Subcutaneous abdominal adipose tissue (tissue), 5 donors: ENCODE data around the gene BLID.

Experiments
- H3K27ac ChIP-seq: one replicate; pipeline ENCODE4 v1.7.0; 2013; ENCODE audit warnings: low read depth, mild to moderate bottlenecking, inconsistent platforms, low read length, moderate library complexity
- H3K27me3 ChIP-seq, 5 donors: one replicate each; pipeline ENCODE4 v1.7.0; 2013; ENCODE audit warnings: low read length in 5 of 5, inconsistent platforms in 1 of 5; ENCODE audit not compliant: control insufficient read depth in 5 of 5, insufficient read depth in 4 of 5
- H3K36me3 ChIP-seq, 5 donors: one replicate each; pipeline ENCODE4 v1.7.0; 2013; ENCODE audit warnings: low read length in 5 of 5; ENCODE audit not compliant: control insufficient read depth in 5 of 5, insufficient read depth in 5 of 5
- H3K4me1 ChIP-seq, 5 donors: one replicate each; pipeline ENCODE4 v1.7.0; 2013; ENCODE audit warnings: low read length in 5 of 5, mild to moderate bottlenecking in 3 of 5, moderate library complexity in 1 of 5; ENCODE audit not compliant: control insufficient read depth in 5 of 5, insufficient read depth in 5 of 5
- H3K4me3 ChIP-seq, 5 donors: one replicate each; pipeline ENCODE4 v1.7.0; 2013; ENCODE audit warnings: low read length in 5 of 5, low read depth in 1 of 5
- H3K9ac ChIP-seq, 5 donors: one replicate each; pipeline ENCODE4 v1.7.0; 2013; ENCODE audit warnings: low read length in 5 of 5, mild to moderate bottlenecking in 4 of 5, moderate library complexity in 3 of 5
- H3K9me3 ChIP-seq, 5 donors: one replicate each; pipeline ENCODE4 v1.7.0; 2013; ENCODE audit warnings: low read length in 5 of 5; ENCODE audit not compliant: control insufficient read depth in 5 of 5
- donor health status: healthy.
- donor health status: healthy.
- donor health status: healthy.
- donor health status: healthy.
- donor health status: healthy.

BLID gene

DNA sequence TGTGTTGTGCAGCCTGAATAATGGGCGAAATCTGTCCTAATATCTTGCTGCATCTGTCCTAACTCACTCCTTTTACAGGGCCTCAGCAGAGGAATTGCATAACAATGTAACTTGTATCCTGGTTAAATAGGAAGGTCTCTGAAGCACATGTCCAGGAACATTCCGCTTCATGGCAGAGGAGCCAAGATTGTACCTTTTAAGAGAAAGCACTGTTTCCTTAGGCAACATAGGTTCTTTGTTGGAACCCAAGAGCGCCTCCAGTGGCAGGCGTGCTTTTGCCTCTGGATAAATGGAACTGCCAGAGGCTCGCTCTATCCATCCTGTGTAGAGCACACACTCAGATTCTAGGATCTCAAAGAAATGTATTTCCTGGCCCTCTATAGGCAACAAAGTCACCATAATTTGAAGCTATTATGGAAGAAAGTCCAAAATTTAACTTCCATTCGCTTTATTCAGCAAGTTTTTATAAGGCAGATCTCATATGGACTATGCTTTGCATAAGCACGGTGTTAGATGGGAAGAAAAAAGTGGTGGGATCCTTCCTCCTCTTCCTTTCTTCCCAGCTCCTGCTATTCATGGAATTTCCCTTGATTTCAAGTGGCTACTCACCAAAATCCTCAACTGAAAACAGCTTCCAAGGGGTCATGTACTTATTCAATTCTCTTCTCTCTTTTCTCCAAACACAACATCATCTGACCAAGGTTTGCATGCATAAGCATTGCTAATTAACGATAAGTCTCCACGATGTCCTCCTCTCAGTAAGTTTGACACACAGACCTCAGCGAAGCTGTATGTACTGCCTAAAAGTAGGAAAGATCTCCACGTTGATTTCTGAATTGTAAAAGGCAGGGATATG is at the start of gene BLID:
BLID (minus strand) TSS at position 692 of the 856 bp plus-strand sequence; CDS start at position 399, 293 bp downstream.
- Histone ChIP-seq H3K36me3 (no peaks in the 10 kb centered on the region), H3K9ac (no peak within 1 kb of the TSS), H3K27me3 (no peaks in the 10 kb centered on the region), H3K4me3 (no peak within 1 kb of the TSS), H3K4me1 (peaks cover 0 to 28% (median 18%) of the 10 kb centered on the region in 5 donors), H3K9me3 (no peaks in the 10 kb centered on the region), H3K27ac (peak within 1 kb of the TSS; percentile 61)

- H3K4me1 ChIP-seq: peaks cover 0 to 19% (median 9%) of the 10 kb centered on the region in 5 donors
- H3K36me3 ChIP-seq: no peaks in the 10 kb centered on the region
- H3K9me3 ChIP-seq: no peaks in the 10 kb centered on the region
- H3K27me3 ChIP-seq: no peaks in the 10 kb centered on the region
- H3K4me3 ChIP-seq: no peak overlapping the region
- H3K9ac ChIP-seq: no peak overlapping the region
- no peak overlapping the region for H3K27ac ChIP-seq
These were observed 47.2 kb upstream of the BLID start for GRCh38 chr11:122163053-122163819.

DNA sequence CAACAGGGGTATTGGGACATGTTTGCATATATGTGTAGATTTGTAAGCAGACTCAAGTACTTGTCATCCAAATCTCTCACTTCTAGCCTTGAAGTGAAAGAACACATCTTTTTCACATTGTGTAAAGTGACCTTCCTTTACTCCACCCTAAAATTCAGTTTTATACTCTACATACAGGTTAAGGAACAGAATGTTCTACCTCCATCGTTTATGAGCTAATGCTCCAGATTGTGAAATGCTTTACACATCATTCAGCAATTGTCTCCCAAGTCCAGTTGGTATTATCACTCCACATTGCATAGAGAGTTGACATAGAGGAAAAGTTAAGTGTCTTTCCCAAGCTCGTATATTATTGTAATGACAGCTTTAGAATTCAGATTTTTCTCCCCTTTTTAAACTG is 46.1 kb upstream of the BLID start:
- peaks cover 0 to 30% (median 20%) of the 10 kb centered on the region in 5 donors for H3K4me1 ChIP-seq
- H3K27me3 ChIP-seq: no peaks in the 10 kb centered on the region
- no peak overlapping the region for H3K9ac ChIP-seq

GRCh38 chr11:122160841-122161590 is 45.0 kb upstream of the BLID start:
- H3K27me3 ChIP-seq: no peaks in the 10 kb centered on the region
- H3K27ac ChIP-seq: no peak overlapping the region
- no peak overlapping the region for H3K9ac ChIP-seq
- no peaks in the 10 kb centered on the region for H3K9me3 ChIP-seq
- no peaks in the 10 kb centered on the region for H3K36me3 ChIP-seq
- no peak overlapping the region for H3K4me3 ChIP-seq
- peaks cover 0 to 39% (median 29%) of the 10 kb centered on the region in 5 donors for H3K4me1 ChIP-seq

More for the DNA sequence above, 46.1 kb upstream of the BLID start:
- no peak overlapping the region for H3K4me3 ChIP-seq
- no peaks in the 10 kb centered on the region for H3K36me3 ChIP-seq
- no peaks in the 10 kb centered on the region for H3K9me3 ChIP-seq
- H3K27ac ChIP-seq: no peak overlapping the region

DNA sequence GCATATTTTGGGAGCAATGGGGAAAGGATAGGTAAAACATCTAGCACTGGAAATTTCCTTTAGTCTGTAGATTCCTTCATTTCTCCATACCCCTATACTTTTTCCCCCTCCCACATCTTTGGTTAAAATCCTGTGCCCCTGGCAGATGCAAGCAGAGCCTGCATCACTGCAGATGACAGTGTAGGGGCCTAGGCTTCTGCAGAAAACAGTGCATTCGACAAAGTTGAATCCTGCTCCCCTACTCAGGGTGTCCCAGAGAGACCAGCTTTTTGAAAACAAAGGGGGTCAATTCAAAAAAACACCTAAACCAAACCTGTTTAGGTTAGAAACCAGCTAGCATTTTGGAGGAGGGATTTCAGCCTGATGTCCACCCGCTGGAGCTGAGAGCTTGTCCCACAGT is 43.8 kb upstream of the BLID start:
- H3K9ac ChIP-seq: no peak overlapping the region
- no peaks in the 10 kb centered on the region for H3K9me3 ChIP-seq
- H3K27me3 ChIP-seq: no peaks in the 10 kb centered on the region
- no peaks in the 10 kb centered on the region for H3K36me3 ChIP-seq
- no peak overlapping the region for H3K4me3 ChIP-seq
- H3K27ac ChIP-seq: peak overlapping the region; percentile 51
- H3K4me1 ChIP-seq: peaks cover 0 to 41% (median 31%) of the 10 kb centered on the region in 5 donors

DNA sequence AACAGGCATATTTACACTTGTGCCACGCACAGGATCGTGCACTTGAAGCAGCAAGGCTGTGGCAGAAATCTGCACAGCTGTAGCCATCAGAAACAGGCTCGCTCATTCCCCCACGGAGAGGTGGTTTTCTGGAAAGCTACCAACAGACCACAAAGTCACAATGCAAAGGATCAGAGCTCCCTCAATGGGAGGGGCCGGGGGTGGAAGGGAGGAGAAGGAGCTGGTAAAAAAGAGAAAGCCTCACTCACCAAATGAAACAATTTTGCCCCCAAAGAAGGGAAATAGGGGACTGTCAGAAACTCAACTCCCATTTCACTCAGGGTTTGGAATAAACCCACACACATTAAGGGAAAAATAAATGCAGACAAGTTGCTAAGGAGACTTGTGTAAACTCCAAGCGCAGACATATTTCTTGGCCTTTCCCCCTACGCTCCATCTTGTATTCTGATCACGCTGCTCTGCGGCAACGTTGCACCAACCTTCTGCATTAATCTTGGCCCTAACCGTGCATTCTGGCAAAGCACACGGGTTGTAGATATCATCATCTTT is 43.2 kb upstream of the BLID start:
- H3K9ac ChIP-seq: peak overlapping the region in 3 of 5 donors; percentile 2 to 80 (median 62)
- peaks cover 0 to 41% (median 31%) of the 10 kb centered on the region in 5 donors for H3K4me1 ChIP-seq
- no peaks in the 10 kb centered on the region for H3K27me3 ChIP-seq
- H3K27ac ChIP-seq: peak overlapping the region; percentile 51
- no peaks in the 10 kb centered on the region for H3K9me3 ChIP-seq
- H3K36me3 ChIP-seq: no peaks in the 10 kb centered on the region
- H3K4me3 ChIP-seq: peak overlapping the region; percentile 17 to 68 (median 56)

DNA sequence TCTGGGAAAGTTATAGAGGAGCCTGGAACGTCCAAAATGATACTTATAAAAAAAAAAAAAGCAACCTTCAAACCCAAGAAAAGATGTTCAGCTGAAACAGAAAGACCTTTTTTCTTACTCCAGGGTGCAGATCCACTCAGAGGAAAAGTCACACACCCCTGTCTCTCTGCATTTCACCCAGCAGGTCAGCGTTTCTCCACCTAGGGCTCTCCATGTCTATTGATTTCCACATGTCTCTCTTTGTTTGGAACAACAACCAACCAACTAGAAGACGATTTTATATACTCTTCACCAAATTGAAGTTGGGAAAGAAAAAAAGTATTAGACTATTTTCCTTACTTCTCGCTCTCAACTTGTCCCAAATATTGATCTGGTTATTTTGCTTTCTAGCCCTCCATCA is 42.2 kb upstream of the BLID start:
- no peaks in the 10 kb centered on the region for H3K9me3 ChIP-seq
- peaks cover 0 to 41% (median 31%) of the 10 kb centered on the region in 5 donors for H3K4me1 ChIP-seq
- H3K27ac ChIP-seq: peak overlapping the region; percentile 82
- H3K36me3 ChIP-seq: no peaks in the 10 kb centered on the region
- H3K9ac ChIP-seq: peak overlapping the region in 2 of 5 donors; percentile 64 to 80
- peak overlapping the region in 4 of 5 donors; percentile 48 to 71 (median 54) for H3K4me3 ChIP-seq
- no peaks in the 10 kb centered on the region for H3K27me3 ChIP-seq

- peak overlapping the region; percentile 82 for H3K27ac ChIP-seq
- no peaks in the 10 kb centered on the region for H3K27me3 ChIP-seq
- no peaks in the 10 kb centered on the region for H3K36me3 ChIP-seq
- peaks cover 0 to 41% (median 31%) of the 10 kb centered on the region in 5 donors for H3K4me1 ChIP-seq
- H3K9ac ChIP-seq: peak overlapping the region in 4 of 5 donors; percentile 60 to 80 (median 69)
- H3K9me3 ChIP-seq: no peaks in the 10 kb centered on the region
- H3K4me3 ChIP-seq: peak overlapping the region; percentile 48 to 71 (median 56)
These were observed 41.7 kb upstream of the BLID start for GRCh38 chr11:122157653-122158161.

DNA sequence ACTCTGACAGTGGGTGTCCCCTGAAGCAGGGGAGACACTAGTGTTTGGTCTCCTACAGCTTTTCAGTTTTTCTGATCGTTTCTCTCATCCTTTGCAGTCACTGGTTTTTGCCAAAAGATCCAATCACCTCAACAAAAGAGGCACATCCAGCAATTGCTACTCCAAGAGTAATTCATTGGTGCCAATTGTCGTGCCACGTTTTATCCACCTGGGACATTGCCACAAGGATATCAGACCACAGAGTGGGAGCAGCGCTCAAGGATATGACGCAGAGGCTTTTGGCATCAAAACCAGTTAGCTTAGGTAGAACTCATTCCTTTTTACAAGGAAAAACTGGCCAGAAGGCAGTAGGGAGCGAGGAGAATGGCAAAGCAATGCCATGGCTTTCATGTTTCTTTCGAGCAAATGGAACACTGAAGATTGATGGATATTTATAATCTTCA is 40.9 kb upstream of the BLID start:
- Histone ChIP-seq H3K4me3 (peak overlapping the region; percentile 48 to 71 (median 56)), H3K27ac (peak overlapping the region; percentile 82), H3K27me3 (no peaks in the 10 kb centered on the region), H3K36me3 (no peaks in the 10 kb centered on the region), H3K4me1 (peaks cover 0 to 41% (median 31%) of the 10 kb centered on the region in 5 donors), H3K9ac (peak overlapping the region in 4 of 5 donors; percentile 7 to 80 (median 62)), H3K9me3 (no peaks in the 10 kb centered on the region)
